ENCODE measurements around the gene NR1H4. TPM values are rescaled to one million over a fixed set of nuclear protein-coding genes. Genes with fewer than 3 reads are reported as not detected.
A peak's percentile ranks its signal among the peaks of the same experiment; 100 is the strongest.
"Not testable (repeated sequence)": the region's sequence is repeated elsewhere in the genome, so short reads cannot be mapped to it uniquely, and the experiment has no call there.

NR1H4 gene
- total RNA-seq, 1 experiment from 2014 or later = 0.05 TPM

DNA sequence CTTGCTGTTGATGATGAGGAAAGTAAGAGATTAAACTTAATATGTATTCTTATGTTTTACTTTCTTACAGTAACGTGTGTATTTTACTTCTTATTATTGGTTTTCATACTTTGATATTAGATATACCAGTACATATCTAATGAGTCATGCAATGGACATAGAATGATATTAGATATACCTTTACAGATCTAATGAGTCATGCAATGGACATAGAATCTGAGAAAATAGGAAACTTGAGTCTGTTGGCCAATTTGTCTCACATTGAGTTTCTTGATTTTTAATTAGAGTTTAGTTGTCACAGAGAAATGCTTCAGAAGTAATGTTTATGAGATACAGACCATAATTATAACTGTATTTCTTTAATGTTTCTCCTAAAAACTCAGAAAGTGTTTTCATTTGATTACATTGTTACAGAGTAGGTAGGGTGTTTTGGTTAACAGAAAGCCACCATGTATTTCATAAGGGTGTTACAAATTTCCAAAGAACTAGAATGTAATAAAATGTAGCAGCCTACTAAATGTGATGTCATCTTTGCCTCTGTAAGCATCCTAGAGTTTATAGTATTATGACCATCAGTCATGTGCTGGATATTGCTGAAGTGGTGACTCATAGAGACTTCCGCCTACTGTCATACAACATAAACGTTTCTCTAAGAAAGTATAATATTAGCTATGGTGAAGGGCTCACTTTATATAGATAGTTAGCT, 102.8 kb downstream of the NR1H4 start:
- peak; percentile 89 for DNase-seq (ENCODE audit: low read depth, low spot score)
- in situ Hi-C loops (cut with HindIII; ENCODE audit: low pct_unique_long_range_greater_than_20kb, low sequenced_read_pairs) = no loop called here

DNA sequence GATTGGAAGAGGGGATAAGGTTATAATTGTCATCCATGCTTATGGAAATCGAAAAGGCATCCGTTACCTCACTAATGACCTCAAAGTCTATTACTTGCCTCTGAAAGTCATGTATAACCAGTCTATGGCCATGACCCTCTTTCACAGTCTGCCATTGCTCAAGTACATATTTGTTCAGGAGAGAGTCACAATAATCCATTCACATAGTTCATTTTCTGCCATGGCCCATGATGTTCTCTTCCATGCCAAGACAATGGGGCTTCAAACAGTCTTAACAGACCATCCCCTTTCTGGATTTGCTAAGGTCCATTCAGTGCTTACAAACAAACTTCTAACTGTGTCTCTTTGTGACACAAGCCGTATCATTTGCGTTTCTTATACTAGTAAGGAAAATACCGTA, 105.3 kb downstream of the NR1H4 start:
- DNase-seq (ENCODE audit: low read depth, low spot score) = peak; percentile 83
- in situ Hi-C loops (cut with HindIII; ENCODE audit: low pct_unique_long_range_greater_than_20kb, low sequenced_read_pairs) = no loop called here

DNA sequence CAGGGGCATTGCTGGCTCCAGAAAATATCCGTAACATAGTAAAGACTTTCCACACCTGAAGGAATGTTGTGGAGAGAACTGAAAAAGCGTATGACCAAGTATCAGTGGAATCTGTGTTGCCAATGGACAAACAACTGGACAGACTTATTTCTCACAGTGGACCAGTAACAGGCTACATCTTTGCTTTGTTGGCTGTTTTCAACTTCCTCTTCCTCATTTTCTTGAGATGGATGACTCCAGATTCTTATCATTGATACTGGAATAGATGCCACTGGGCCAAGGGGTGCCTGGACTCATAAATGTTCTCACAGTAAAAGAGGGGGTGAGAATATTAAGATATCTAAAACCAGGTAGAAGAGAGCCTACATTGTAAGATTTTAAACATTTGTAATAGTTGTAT, 106.2 kb downstream of the NR1H4 start:
- in situ Hi-C loops (cut with HindIII; ENCODE audit: low pct_unique_long_range_greater_than_20kb, low sequenced_read_pairs) = no loop called here

GRCh38 chr12:100584256-100584655, 110.6 kb downstream of the NR1H4 start:
- no peak for DNase-seq (ENCODE audit: low read depth, low spot score)
- in situ Hi-C loops (cut with HindIII; ENCODE audit: low pct_unique_long_range_greater_than_20kb, low sequenced_read_pairs) = no loop called here

More for the DNA sequence above, 106.2 kb downstream of the NR1H4 start:
- DNase-seq (ENCODE audit: low read depth, low spot score) = no peak

GRCh38 chr12:100591979-100592378, 118.3 kb downstream of the NR1H4 start:
- in situ Hi-C loops (cut with HindIII; ENCODE audit: low pct_unique_long_range_greater_than_20kb, low sequenced_read_pairs) = no loop called here
- DNase-seq (ENCODE audit: low read depth, low spot score) = peak; percentile 87

DNA sequence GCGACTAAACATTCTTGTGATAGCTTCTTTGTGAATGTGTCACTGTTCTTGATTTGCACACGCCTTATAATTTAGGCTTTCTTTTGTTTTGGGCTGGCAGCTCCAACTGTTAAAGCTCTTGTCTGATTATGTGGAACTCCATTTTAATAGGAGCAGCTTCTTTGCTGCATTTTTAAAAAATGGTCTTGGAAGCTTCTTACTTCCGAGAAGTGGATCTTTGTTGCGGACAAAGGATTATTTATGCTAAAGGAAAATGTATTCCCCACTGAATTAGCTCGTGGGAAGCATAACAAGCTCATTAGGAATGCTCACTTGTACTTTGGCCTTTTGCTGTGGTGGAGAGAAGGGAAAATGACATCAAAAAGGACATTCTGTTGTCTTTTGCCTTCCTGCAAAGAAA, 119.8 kb downstream of the NR1H4 start:
- DNase-seq (ENCODE audit: low read depth, low spot score) = peak; percentile 96
- in situ Hi-C loops (cut with HindIII; ENCODE audit: low pct_unique_long_range_greater_than_20kb, low sequenced_read_pairs) = no loop called here

DNA sequence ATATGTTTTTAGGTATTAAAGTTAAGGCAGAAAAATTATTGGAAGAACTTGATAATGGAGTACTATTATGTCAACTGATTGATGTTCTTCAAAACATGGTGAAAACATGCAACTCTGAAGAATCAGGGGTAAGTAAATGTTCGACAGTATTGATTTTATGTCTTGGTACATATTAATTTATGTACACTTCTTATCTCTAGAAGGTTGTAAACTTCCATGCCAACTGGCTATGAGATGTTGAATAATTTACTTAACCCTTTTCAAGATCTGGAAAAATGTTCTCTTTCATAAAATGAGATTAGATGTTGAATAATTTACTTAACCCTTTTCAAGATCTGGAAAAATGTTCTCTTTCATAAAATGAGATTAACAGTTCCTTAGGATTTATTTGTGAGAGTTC, 128.0 kb downstream of the NR1H4 start:
- in situ Hi-C loops (cut with HindIII; ENCODE audit: low pct_unique_long_range_greater_than_20kb, low sequenced_read_pairs) = no loop called here
- DNase-seq (ENCODE audit: low read depth, low spot score) = no peak

- DNase-seq (ENCODE audit: low read depth, low spot score); in situ Hi-C loops (cut with HindIII; ENCODE audit: low pct_unique_long_range_greater_than_20kb, low sequenced_read_pairs): not testable (repeated sequence)
Measured at GRCh38 chr12:100602997-100603396, 129.3 kb downstream of the NR1H4 start.

GRCh38 chr12:100608776-100609175, 135.1 kb downstream of the NR1H4 start:
- DNase-seq (ENCODE audit: low read depth, low spot score) = no peak
- in situ Hi-C loops (cut with HindIII; ENCODE audit: low pct_unique_long_range_greater_than_20kb, low sequenced_read_pairs) = no loop called here

DNA sequence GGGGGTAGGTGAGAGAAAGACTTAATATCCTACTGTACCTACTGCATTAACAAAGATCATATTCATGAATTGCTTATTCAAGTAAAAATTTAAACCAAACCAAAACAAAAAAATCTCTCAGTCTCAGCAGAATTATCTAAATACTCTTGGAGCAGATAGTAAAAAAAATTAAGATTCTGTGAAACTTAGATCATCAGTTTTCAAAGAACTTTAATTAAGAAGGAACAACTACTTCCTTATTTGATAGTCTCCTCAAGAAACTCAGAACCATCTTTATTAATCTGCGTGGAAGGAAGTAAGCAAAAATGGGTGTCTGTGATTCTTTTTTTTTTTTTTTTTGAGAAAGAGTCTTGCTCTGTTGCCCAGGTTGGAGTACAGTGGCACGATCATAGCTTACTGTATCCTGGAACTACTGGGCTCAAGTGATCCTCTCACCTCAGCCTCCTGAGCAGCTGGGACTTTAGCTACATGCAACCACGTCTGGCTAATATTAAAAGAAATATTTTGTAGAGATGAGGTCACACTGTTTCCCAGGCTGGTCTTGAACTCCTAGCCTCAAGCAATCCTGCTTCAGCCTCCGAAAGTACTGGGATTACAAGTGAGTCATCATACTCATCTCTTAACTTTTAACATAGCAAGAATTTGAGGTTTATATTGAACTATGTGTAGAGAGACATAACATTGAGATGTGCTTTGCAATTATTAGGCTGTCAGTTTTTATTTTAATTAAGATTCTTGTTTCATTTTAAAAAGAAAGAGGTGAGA, 137.2 kb downstream of the NR1H4 start:
- no peak for DNase-seq (ENCODE audit: low read depth, low spot score)
- in situ Hi-C loops (cut with HindIII; ENCODE audit: low pct_unique_long_range_greater_than_20kb, low sequenced_read_pairs) = no loop called here

GRCh38 chr12:100612606-100613005, 138.9 kb downstream of the NR1H4 start:
- no peak for DNase-seq (ENCODE audit: low read depth, low spot score)
- in situ Hi-C loops (cut with HindIII; ENCODE audit: low pct_unique_long_range_greater_than_20kb, low sequenced_read_pairs) = no loop called here

Small RNA genes lying within 50 kb of the gene (small RNA-seq; reads per million reads assigned to genes)
- gene AC010200.2 = 0 reads per million in 2 experiments

Other genes with a start within 250 kb of the NR1H4 start
- gene DEPDC4, start 206.8 kb upstream of the NR1H4 start, total RNA-seq (2014; rRNA removed; shearing (Covaris generic)) = 1.1 and 2.5 TPM in 2 replicates
- 42.1 and 45.1 TPM in 2 replicates for gene SCYL2, start 206.7 kb upstream of the NR1H4 start, total RNA-seq (2014; rRNA removed; shearing (Covaris generic))
- 0.11 TPM in 1 of 2 replicates, not detected in the other for gene SLC17A8, start 116.8 kb upstream of the NR1H4 start, total RNA-seq (2014; rRNA removed; shearing (Covaris generic))
- gene GAS2L3, start 99.8 kb downstream of the NR1H4 start, total RNA-seq (2014; rRNA removed; shearing (Covaris generic)) = 160 and 175 TPM in 2 replicates